GM23338 (cell line): ENCODE measurements around the gene SORT1.

ENCODE experiments used
- CREB1 ChIP-seq: fragments of 250-450 bp; sonication (Bioruptor Pico); IDR thresholded peaks from 2 replicates; pipeline ENCODE4 v1.5.0; 2020; ENCODE audit warnings: low read depth, mild to moderate bottlenecking, moderate library complexity
- EZH2 ChIP-seq: fragments of 200-600 bp; sonication (generic); IDR thresholded peaks from one replicate; pipeline ENCODE4 v1.8.0; 2017; ENCODE audit warnings: antibody characterized with exemption, mild to moderate bottlenecking, low read depth; ENCODE audit not compliant: unreplicated experiment
- EZH2phosphoT487 ChIP-seq: fragments of 200-600 bp; sonication (generic); IDR thresholded peaks from one replicate; pipeline ENCODE4 v1.8.1; 2018; ENCODE audit warnings: antibody characterized with exemption; ENCODE audit not compliant: unreplicated experiment
- JUNB ChIP-seq: IDR thresholded peaks from one replicate; pipeline ENCODE4 v1.6.1; 2016; ENCODE audit warnings: antibody characterized with exemption; ENCODE audit not compliant: unreplicated experiment
- NANOG ChIP-seq: IDR thresholded peaks from 2 replicates; pipeline ENCODE4 v1.6.1; 2016; ENCODE audit warnings: antibody characterized with exemption, borderline replicate concordance
- POLR2AphosphoS5 ChIP-seq: IDR thresholded peaks from 2 replicates; pipeline ENCODE4 v1.6.1; 2016; ENCODE audit warnings: antibody characterized with exemption, low read depth
- STAT1 ChIP-seq: IDR thresholded peaks from one replicate; pipeline ENCODE4 v1.6.1; 2016; ENCODE audit warnings: antibody characterized with exemption; ENCODE audit not compliant: unreplicated experiment
- ZNF114 ChIP-seq: fragments of 250-450 bp; sonication (Bioruptor Pico); IDR thresholded peaks from 2 replicates; pipeline ENCODE4 v1.5.0; 2020; ENCODE audit warnings: mild to moderate bottlenecking, moderate library complexity
- ZNF331 ChIP-seq: fragments of 250-450 bp; sonication (Bioruptor Pico); IDR thresholded peaks from 2 replicates; pipeline ENCODE4 v1.5.0; 2020; ENCODE audit warnings: low read depth, mild to moderate bottlenecking, moderate library complexity
- ZNF462 ChIP-seq: fragments of 250-450 bp; sonication (Bioruptor Pico); IDR thresholded peaks from 2 replicates; pipeline ENCODE4 v1.5.0; 2020; ENCODE audit warnings: mild to moderate bottlenecking, moderate library complexity
- TF ChIP-seq, protein P1 (sequence below), 2 experiments: fragments of 200-600 bp in 1 of 2; sonication (generic) in 1 of 2; conservative IDR thresholded peaks; 2 replicates each; pipeline versions ENCODE4 v1.5.1 to v1.6.1; 2016 to 2017; ENCODE audit warnings: antibody characterized with exemption in 2 of 2, low read depth in 2 of 2, mild to moderate bottlenecking in 2 of 2, moderate library complexity in 1 of 2
- TF ChIP-seq, protein P2 (sequence below): IDR thresholded peaks from one replicate; pipeline ENCODE4 v1.6.1; 2018; ENCODE audit warnings: antibody characterized with exemption; ENCODE audit not compliant: unreplicated experiment
- TF ChIP-seq, protein P3 (sequence below): IDR thresholded peaks from 2 replicates; pipeline ENCODE4 v1.6.1; 2016; ENCODE audit warnings: antibody characterized with exemption

DNA sequence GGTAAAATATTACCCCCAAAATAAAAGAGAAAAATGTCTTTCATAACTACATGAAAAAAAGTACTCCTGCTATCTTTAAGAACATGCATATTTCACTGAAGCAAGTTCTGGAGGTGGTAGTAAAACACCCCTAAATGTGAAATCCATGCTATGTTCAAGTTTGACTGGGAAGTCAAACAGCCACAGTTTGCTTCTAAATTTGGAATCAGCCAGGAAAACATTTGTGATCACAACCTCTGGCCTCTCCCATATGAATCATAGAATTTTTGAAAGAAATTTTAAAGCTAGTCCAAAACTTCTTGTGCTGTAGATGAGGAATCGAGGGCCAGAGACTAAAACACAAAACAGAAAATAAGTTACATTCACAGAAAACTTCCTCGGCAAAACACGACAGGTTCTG, 6.6 kb downstream of the SORT1 start:
- TF ChIP-seq, protein P1, sequence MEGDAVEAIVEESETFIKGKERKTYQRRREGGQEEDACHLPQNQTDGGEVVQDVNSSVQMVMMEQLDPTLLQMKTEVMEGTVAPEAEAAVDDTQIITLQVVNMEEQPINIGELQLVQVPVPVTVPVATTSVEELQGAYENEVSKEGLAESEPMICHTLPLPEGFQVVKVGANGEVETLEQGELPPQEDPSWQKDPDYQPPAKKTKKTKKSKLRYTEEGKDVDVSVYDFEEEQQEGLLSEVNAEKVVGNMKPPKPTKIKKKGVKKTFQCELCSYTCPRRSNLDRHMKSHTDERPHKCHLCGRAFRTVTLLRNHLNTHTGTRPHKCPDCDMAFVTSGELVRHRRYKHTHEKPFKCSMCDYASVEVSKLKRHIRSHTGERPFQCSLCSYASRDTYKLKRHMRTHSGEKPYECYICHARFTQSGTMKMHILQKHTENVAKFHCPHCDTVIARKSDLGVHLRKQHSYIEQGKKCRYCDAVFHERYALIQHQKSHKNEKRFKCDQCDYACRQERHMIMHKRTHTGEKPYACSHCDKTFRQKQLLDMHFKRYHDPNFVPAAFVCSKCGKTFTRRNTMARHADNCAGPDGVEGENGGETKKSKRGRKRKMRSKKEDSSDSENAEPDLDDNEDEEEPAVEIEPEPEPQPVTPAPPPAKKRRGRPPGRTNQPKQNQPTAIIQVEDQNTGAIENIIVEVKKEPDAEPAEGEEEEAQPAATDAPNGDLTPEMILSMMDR (conservative IDR thresholded peaks at IDR 0.05; ENCODE audit: low read depth in 2 of 2) = no peak
- no peak for TF ChIP-seq POLR2AphosphoS5
- TF ChIP-seq, protein P2, sequence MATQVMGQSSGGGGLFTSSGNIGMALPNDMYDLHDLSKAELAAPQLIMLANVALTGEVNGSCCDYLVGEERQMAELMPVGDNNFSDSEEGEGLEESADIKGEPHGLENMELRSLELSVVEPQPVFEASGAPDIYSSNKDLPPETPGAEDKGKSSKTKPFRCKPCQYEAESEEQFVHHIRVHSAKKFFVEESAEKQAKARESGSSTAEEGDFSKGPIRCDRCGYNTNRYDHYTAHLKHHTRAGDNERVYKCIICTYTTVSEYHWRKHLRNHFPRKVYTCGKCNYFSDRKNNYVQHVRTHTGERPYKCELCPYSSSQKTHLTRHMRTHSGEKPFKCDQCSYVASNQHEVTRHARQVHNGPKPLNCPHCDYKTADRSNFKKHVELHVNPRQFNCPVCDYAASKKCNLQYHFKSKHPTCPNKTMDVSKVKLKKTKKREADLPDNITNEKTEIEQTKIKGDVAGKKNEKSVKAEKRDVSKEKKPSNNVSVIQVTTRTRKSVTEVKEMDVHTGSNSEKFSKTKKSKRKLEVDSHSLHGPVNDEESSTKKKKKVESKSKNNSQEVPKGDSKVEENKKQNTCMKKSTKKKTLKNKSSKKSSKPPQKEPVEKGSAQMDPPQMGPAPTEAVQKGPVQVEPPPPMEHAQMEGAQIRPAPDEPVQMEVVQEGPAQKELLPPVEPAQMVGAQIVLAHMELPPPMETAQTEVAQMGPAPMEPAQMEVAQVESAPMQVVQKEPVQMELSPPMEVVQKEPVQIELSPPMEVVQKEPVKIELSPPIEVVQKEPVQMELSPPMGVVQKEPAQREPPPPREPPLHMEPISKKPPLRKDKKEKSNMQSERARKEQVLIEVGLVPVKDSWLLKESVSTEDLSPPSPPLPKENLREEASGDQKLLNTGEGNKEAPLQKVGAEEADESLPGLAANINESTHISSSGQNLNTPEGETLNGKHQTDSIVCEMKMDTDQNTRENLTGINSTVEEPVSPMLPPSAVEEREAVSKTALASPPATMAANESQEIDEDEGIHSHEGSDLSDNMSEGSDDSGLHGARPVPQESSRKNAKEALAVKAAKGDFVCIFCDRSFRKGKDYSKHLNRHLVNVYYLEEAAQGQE = no peak
- no peak for TF ChIP-seq ZNF114 (CRISPR knock-in tag)
- TF ChIP-seq EZH2 = no peak
- TF ChIP-seq EZH2phosphoT487 = no peak
- no peak for TF ChIP-seq JUNB
- TF ChIP-seq CREB1 = no peak
- TF ChIP-seq, protein P3, sequence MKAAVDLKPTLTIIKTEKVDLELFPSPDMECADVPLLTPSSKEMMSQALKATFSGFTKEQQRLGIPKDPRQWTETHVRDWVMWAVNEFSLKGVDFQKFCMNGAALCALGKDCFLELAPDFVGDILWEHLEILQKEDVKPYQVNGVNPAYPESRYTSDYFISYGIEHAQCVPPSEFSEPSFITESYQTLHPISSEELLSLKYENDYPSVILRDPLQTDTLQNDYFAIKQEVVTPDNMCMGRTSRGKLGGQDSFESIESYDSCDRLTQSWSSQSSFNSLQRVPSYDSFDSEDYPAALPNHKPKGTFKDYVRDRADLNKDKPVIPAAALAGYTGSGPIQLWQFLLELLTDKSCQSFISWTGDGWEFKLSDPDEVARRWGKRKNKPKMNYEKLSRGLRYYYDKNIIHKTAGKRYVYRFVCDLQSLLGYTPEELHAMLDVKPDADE = no peak
- no peak for TF ChIP-seq STAT1
- no peak for TF ChIP-seq NANOG
- TF ChIP-seq ZNF331 (CRISPR knock-in tag) = no peak
- TF ChIP-seq ZNF462 = no peak
